Stromal cell of bone marrow (primary cell): Measurements from ENCODE around the gene POLR2E.

Experiments
- DNase-seq: peaks from one replicate; pipeline ENCODE4 v3.0.0-alpha.2; 2012; ENCODE audit warnings: low read depth

POLR2E gene

DNA sequence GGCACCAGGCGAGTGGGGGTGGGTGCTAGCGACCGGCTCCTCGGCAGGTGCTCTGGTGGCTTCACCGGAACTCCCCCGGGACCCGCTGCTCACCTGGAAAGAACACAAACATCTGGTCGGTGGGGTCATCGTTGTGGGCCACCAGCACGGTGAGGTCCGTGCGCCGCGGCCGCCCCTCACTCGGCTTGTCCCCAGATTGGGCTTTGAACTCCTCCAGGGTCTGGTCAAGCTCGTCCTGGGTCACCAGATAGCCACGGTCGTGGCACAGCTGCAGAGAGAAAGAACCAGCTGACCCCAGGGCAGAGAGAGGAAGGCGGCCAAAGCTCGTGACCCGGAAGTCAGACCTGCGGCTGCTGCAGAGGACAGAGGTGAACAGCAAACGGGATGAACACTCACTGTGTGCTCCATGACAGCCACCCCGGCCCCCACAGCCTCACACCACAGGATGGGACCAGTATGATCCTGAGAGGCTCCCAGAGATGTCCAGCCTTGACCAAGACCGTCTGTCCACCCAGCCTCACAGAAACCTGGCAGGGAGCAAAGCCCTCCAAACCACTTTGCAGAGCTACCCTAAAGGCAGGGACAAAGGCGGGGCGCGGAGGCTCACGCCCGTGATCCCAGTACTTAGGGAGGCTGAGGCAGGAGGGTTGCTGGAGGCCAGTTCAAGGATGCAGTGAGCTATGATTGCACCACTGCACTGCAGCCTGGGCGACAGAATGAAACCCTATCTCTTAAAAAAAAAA, 1.2 kb downstream of the POLR2E start:
- no peak for DNase-seq

DNA sequence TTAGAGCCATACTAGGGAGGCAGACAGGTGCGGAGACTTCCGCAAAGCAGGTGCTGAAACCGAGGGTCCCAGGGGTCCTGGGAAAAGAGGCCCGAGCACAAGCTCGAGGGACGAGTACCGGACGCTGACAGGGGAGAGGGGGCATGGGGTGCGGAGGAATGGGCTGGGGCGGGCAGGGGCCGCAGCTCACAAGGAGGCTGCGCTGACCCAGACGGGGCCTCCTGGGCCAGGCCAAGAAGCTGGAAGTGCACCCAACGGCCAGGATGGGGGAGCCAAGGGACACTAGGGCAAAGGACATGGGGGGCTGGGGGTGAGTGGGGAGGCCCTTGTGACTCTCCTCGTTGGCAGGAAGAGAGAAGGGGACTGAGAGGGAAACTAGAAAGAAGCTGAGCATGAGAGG, 1.8 kb downstream of the POLR2E start:
- DNase-seq = no peak

DNA sequence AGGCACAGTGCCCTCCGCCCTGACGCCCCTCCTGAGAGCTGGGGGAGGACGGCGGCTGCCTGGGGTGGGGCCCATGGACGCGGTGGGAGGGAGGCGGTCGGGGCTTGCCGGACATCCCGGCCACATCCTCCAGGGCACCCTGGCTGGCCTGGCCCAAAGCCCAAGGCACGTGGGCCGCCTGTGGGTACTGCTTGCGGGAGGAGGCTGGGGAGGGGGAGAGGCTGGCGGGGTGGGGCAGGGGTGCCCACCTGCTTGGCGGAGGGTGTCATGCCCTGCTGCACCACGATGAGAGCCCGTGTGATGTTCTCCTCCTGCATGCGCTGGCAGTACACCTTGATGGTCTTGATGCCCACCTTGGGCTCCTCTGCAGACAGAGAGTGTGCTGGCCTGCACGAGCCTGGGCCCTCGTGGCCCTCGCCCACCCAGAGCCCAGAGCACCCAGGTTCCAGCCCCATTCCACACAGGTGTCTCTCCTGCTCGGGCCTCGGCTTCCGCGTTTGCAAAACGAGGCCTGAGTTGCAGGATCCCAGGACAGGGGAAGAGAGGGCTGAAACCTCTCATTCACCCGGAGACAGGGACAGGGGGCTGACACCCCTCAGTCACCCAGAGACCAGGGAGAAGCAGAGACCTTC, 3.5 kb downstream of the POLR2E start:
- no peak for DNase-seq

DNA sequence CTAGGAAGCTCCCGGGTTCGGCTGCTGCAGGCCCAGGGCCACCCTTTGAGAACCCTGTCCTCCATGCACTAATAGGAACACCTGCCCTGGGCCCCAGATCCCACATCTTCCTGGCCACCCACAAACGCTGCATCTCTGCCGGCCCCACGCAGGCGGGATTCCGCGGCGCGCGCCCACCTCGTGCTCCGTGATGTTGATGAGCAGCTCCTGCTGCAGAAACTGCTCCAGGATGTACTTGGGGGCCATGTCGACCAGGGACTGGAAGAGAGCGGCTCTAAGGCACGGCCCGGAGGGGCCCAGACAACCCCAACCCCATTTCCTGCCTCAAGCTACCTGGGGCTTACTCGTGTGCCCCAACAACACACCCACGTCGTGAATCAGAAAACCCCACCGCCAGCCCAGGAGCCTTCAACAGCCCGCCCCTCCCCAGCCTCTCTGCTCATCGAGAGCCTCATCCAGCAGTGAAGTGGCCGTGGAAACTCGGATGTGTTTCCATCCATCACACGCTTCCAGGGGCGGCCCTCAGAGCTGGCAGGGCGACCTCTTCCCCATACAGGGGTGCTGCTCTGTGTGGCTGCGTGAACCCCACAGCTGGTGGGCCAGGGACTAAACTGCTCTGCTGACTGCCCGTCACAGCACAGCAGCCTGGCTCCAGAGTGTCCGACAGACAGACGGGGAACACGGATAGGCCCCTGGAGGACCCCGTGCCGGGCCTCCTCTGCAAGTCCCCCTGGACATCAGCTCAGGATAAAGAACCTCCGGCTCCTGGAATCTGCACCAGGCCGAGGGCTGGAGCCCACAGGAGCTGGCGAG, 4.2 kb downstream of the POLR2E start:
- no peak for DNase-seq

DNA sequence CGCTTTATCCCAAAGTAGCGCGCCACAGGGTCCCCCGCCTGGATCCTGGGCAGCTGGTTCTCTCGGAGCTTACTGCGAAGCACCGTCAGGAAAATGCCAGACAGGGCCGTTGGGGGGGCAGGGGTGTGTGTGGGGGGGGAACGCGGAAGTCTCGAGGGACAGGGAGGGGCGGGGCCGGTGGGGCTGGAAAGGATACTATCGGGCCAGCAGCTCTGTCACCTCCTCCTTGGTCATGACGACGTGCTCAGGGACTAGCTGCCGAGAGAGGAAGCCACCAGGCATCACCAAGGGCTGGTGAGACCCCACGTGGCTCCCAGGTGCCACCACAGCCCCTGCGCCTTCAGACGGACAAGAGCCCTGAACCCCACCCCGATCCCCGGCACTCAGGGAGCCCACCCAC, 5.3 kb downstream of the POLR2E start:
- no peak for DNase-seq

DNA sequence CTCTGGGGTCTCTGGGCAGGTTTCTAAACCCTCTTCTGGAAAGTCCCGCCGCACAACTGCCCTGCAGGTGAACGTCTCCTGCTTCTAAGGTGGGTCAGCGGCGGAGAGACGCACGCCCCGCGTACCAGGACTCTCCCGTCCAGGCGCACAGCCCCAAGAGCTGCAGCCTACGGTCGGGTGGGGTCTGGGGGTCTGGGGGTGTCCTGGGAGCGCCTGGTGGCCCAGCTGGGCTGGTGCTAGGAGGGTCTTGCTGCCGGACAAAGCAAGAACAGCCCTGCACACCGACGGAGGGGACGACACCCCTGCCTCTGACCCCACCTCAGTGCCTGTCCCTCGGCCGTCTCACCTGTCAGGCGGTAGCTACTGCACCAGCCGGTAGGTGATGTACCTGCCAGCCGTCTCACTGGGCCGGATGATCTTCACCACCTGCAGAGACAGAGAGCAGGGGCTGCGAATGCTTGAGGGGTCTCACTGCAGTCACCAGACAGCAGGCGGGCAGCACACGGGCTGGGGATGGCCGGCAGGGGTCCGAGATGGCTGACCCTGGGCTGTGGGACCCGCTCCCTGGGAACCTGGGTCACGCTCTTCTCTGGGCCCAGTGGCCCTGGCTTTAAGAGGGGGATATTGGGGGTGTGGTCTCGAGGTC, 5.9 kb downstream of the POLR2E start:
- no peak for DNase-seq

DNA sequence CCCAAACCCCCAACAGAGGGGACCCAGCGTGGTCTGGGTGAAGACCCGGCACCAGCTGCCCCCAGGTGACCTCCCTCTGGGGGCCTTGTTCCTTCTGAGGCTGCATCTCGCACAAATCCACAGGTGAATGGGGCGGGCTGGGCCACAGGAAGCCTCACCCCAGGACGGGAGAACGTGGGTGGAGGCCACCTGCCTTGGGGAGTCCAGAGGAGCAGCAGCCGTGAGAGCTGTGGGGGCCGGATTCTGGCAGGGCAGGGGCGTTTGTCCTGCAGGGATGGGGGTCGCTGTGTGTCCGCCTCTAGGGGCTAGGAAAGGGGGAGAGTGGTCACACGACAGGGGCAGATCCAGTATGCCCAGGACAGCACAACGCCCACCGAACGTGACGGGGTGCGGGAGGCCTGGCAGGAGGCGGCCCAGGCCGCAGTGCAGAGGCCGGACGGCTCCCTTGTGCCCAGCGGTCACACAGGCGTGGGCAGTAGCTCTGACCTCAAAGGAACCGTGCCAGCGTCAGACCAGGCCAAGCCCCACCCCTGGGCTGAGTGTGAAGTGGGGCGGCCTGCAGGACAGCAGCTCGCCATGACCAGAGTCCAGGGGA, 6.7 kb downstream of the POLR2E start:
- DNase-seq = no peak

DNA sequence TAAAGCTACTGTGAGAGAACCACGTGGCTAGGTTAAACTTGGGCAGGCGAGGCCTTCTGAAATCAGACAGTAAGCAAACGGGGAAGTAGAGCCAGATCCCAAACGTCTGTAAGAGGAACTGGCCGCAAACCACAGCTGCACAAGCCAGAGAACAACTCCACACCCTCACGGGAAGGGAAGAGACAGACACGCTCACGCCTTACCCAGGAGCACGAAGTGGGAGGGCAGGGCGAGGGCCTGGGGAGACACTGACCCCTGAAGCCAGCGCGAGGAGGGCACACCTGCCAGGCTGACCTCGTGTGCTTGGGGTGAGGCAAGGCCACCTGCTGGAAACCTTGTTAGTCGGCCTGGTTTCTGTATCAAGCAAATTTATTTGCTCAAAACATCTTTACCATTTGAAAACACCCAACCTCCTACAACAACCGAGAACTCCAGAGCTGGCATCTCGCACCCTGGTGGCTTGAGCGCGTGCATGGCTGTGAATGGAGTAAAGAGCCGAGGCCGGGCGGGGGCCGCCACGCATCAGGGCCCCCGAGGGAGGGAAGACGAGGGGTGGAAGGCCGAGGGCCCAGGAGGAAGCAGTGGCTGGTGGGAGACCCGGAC, 7.3 kb downstream of the POLR2E start:
- DNase-seq = no peak

DNA sequence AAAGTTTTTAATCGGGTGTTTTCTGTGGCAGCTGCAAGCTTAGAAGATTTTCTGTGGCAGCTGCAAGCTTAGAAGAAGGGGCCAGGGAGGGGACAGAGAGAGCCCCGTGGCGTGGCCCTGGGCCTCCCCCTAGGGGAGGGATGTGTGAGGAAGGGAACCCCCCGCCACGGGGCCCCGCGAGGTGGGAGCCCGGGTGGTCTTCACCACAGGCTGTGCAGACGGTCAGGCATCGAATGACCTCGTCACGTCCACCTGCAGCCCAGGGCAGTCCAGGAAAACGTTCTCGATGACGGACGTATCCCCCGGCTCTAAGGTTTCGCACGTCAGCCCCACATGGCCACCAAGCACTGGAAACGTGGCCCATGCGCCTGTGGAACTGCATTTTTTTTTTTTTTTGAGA, 8.6 kb downstream of the POLR2E start:
- DNase-seq = no peak

DNA sequence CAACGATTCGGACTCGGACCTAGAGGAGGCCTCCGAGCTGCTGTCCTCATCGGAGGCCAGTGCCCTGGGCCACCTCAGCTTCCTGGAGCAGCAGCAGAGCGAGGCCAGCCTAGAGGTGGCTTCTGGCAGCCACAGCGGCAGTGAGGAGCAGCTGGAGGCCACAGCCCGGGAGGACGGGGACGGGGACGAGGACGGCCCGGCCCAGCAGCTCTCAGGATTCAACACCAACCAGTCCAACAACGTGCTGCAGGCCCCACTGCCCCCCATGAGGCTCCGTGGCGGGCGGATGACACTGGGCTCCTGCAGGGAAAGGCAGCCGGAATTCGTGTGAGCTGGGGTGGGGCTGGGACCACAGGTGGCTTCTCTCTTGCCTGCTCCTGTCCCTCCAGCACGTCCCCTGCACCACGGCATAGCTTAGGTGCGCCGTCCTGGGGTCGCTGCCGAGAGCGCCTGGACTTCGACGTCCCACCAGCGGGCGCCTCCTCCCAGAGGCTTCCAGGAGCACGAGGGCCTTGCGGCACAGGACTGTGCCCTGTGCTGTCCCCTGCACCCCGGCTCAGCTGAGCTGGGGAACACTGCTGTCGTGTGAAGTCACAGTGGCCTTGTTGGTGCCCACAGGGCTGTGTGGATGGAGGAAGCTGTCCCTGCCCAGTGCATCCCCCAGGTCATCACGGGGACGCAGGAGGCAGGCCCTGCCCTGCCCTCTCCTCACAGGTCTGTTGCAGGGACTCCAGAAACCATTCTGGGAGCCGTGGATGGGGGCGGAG, 9.3 kb downstream of the POLR2E start:
- DNase-seq = no peak

DNA sequence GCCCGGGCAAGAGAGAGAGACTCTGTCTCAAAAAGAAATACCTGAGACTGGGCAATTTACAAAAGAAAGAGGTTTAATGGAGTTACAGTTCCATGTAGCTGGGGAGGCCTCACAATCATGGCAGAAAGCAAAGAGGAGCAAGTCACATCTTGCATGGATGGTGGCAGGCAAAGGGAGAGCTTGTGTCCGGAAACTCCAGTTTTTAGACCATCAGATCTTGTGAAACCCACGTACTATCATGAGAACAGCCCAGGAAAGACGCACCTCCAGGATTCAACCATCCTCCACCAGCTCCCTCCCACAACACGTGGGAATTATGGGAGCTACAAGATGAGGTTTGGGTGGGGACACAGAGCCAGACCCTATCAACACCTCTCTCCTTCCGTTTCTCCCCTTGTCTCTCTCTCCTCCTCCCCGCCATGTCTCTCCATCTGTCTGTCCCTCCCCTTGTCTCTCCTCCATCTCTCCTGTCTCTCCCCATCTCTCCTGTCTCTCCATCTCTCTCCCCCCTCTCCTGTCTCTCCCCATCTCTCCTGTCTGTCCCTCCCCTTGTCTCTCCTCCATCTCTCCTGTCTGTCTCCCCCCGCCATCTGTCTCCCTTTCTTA, 10.0 kb downstream of the POLR2E start:
- DNase-seq = no peak

DNA sequence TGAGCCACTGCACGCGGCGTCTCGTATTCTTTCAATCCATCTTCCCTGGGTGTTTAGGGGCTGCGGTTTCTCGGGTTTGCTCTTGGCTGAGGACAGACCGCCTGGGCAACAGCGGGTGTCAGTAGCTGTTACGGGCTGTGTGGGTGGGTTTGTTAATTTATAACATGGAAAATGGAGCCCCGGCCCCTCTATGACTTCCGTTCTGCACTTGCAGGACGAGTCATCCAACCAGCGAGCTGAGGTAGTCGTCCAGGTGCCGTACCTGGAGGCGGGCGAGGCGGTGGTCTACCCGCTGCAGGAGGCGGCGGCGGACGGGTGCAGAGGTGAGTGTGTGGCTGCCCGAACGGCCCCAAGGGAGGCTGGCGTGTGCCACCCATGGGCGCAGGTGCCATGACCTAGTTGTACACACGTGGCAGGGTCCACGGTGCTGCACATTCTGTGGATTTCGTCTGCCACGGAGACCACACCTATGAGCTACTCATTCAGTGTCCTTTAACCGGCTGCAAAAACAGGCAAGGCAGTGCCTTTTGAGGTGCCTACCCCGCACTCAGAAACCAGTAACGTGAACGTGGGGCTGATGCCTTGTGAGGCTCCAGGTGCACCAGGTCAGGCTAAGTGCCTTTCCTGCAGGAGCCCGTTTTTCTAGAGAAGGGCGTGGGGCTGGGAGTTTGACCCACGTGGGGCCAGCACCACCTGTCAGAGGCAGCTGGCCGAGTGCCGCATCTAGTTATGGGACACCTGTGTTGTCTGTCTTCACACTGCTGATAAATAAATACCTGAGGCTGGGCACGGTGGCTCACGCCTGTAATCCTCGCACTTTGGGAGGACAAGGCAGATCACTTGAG, 10.9 kb downstream of the POLR2E start:
- no peak for DNase-seq

DNA sequence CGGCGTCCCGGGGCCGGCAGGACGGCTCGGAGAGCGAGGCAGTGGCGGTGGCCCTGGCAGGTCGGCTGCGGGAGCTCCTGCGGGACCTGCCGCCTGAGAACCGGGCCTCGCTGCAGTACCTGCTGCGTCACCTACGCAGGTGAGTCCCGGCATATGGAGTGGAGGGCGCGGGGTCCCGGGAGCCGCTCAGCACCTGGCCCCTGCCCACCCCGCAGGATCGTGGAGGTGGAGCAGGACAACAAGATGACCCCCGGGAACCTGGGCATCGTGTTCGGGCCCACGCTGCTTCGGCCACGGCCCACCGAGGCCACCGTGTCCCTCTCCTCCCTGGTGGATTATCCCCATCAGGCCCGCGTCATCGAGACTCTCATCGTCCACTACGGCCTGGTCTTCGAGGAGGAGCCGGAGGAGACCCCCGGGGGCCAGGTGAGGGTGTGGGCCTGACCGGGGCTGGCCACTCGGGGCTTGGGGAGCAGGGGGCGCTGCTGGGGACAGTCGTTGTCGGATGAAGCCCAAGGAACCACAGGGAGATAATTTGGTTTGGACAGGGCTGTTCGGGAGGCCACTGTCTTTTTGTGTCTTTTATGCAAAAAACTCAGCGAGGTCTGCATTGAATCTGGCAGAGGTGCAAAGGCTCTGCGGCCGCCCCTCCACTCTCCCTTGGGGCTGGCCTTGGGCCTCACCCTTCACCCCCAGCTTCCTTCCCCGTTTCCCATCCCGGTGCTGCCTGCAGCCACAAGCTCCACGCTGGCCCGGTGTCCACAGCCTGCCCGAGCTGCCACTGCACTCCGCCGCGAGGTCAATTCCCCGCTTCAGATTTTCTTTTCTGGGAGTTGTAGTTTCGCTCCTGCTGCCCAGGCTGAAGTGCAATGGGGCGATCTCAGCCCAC, 12.0 kb downstream of the POLR2E start:
- DNase-seq = no peak

DNA sequence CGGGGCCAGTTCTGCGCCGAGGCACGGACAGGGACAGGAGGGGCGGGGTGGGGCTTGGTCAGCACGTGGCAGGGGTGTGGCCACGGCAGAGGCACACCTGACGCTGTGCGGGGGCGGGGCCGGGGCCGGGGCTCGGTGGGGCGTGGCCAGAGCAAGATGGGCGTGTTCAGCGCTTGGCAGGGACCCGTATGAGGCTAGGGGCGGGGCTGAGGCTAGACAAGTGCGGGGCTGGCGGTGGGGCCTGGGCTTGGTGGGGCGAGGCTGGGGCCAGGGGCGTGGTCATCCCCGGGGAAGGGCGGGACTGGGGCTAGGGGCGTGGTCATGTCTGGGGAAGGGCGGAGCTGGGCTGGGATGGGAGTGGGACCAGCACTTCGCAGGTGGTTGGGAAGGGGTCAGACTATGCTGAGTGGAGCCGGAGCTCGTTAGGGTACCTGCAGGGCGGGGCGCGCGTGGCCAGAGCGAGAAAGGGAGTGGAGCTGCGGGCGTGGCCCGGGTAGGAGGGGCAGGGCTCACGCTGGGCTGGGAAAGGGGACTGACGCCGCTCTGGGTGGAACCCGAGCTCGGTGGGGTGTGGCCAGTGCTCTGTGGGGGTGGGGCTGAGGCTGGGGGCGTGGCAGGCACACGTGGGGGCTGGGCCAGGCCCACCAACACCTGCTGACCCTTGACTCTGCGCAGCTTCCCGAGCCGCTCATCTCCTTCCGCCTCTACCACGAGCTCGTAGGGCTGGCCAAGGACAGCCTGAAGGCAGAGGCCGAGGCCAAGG, 12.8 kb downstream of the POLR2E start:
- no peak for DNase-seq

DNA sequence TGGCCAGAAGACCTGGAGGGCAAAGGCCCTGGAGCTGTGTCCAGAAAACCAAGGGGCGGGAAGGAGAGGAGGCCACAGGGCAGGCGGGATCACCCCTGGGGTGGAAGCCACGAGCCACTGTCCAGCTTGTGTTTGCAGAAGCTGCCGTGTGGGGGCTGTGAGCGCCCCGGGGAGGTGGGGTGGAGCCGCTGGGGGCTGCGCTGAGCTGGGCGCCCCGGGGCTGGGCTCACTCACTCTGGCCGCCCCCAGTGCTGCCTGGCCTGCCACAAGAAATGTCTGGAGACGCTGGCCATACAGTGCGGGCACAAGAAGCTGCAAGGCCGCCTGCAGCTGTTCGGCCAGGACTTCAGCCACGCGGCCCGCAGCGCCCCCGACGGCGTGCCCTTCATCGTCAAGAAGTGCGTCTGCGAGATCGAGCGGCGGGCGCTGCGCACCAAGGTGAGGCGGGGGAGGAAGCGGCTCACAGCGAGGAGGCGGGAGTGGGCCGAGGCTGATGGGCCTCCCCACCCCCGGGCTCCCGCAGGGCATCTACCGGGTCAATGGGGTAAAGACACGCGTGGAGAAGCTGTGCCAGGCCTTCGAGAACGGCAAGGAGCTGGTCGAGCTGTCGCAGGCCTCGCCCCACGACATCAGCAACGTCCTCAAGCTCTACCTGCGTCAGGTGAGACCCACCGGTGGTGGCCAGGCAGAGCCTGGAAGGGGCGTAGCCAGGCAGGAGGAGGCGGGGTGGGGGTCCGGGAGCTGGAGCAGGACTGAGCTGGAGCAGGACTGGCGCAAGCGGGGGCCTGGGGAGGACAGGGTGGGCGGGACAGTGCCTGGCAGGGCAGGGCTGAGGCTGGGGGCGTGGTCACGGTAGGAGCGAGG, 13.6 kb downstream of the POLR2E start:
- no peak for DNase-seq

DNA sequence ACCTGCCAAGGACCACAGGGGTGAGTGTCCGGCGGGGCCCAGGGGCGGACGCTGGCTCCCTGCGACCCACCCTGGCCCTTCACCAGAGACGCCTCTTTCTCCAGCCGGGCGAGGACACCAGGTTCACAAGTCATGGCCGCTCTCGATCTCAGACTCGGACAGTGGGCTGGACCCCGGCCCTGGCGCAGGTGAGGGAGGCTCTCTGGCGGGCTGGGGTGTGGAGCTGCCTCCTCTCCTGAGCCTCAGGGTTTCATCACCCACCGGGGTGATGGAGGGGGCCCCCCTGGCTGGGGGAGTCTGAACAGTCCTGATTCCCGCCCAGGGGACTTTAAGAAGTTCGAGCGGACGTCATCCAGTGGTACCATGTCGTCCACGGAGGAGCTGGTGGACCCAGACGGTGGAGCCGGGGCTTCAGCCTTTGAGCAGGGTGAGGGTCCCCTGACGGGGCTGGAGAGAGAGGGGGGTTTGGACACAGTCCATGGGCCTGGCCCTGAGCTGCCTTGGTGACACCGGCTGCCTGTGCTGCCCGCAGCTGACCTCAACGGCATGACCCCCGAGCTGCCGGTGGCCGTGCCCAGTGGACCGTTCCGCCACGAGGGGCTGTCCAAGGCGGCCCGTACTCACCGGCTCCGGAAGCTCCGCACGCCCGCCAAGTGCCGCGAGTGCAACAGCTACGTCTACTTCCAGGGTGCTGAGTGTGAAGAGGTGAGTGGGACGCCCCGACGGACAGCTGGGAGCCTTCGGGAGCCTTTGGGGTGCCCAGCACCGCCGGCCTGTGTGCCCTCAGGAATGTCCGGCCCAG, 14.6 kb downstream of the POLR2E start:
- DNase-seq = no peak
